ENCODE results near the gene TBCD. TPM values are rescaled to one million over a fixed set of nuclear protein-coding genes. Genes with fewer than 3 reads are reported as not detected.
A peak's percentile ranks its signal among the peaks of the same experiment; 100 is the strongest.

Gene TBCD
- total RNA-seq, 2 experiments from 2014 or later, result 71.8 to 75.3 TPM

GRCh38 chr17:82901356-82901755 lies 149.5 kb downstream of the TBCD start:
- H3K4me1 Mint-ChIP-seq (ENCODE audit: low read depth), result peaks cover 10% of the 10 kb centered on the region

GRCh38 chr17:82901856-82902255 lies 150.0 kb downstream of the TBCD start:
- peaks cover 8% of the 10 kb centered on the region for H3K4me1 Mint-ChIP-seq (ENCODE audit: low read depth)
- H3K27ac Mint-ChIP-seq, result no peak overlapping the region

More at GRCh38 chr17:82901356-82901755, 149.5 kb downstream of the TBCD start:
- no peak overlapping the region for H3K4me3 Mint-ChIP-seq
- intact Hi-C loops (cut with micrococcal nuclease), result no loop called here
- H3K9me3 Mint-ChIP-seq, result no peaks in the 10 kb centered on the region
- no peaks in the 10 kb centered on the region for H3K27me3 Mint-ChIP-seq (ENCODE audit: low read depth)
- DNase-seq, result no peak
- H3K36me3 Mint-ChIP-seq (ENCODE audit: low read depth), result peaks cover 15% of the 10 kb centered on the region
- CTCF ChIA-PET, result no interaction called here
- H3K27ac Mint-ChIP-seq, result no peak overlapping the region

GRCh38 chr17:82902972-82903874 lies 151.4 kb downstream of the TBCD start:
- CTCF ChIA-PET, result interaction anchor here (0.7 kb wide), 1 partner anchor 127 kb away, joined by 3 read pairs; no protein-coding TSS in a partner anchor
- intact Hi-C loops (cut with micrococcal nuclease), result no loop called here
- Mint-ChIP-seq H3K9me3 (no peaks in the 10 kb centered on the region), H3K27ac (no peak overlapping the region), H3K4me1 (ENCODE audit: low read depth) (peaks cover 8% of the 10 kb centered on the region), H3K4me3 (no peak overlapping the region), H3K27me3 (ENCODE audit: low read depth) (no peaks in the 10 kb centered on the region), H3K36me3 (ENCODE audit: low read depth) (peaks cover 10% of the 10 kb centered on the region)
- DNase-seq, result no peak

More at GRCh38 chr17:82901856-82902255, 150.0 kb downstream of the TBCD start:
- H3K4me3 Mint-ChIP-seq, result no peak overlapping the region
- no peak for DNase-seq
- intact Hi-C loops (cut with micrococcal nuclease), result no loop called here
- H3K27me3 Mint-ChIP-seq (ENCODE audit: low read depth), result no peaks in the 10 kb centered on the region
- CTCF ChIA-PET, result no interaction called here
- H3K36me3 Mint-ChIP-seq (ENCODE audit: low read depth), result peaks cover 13% of the 10 kb centered on the region
- no peaks in the 10 kb centered on the region for H3K9me3 Mint-ChIP-seq

GRCh38 chr17:82905130-82905529 lies 153.3 kb downstream of the TBCD start:
- H3K27ac Mint-ChIP-seq, result no peak overlapping the region
- no peak for DNase-seq
- H3K9me3 Mint-ChIP-seq, result no peaks in the 10 kb centered on the region
- H3K27me3 Mint-ChIP-seq (ENCODE audit: low read depth), result no peaks in the 10 kb centered on the region
- no peak overlapping the region for H3K4me3 Mint-ChIP-seq
- CTCF ChIA-PET, result no interaction called here
- peaks cover 9% of the 10 kb centered on the region for H3K36me3 Mint-ChIP-seq (ENCODE audit: low read depth)
- H3K4me1 Mint-ChIP-seq (ENCODE audit: low read depth), result peaks cover 18% of the 10 kb centered on the region
- intact Hi-C loops (cut with micrococcal nuclease), result no loop called here

GRCh38 chr17:82907797-82908542 lies 156.1 kb downstream of the TBCD start:
- Mint-ChIP-seq H3K27me3 (ENCODE audit: low read depth) (no peaks in the 10 kb centered on the region), H3K4me3 (no peak overlapping the region), H3K4me1 (ENCODE audit: low read depth) (peaks cover 20% of the 10 kb centered on the region), H3K27ac (no peak overlapping the region), H3K36me3 (ENCODE audit: low read depth) (peaks cover 13% of the 10 kb centered on the region), H3K9me3 (no peaks in the 10 kb centered on the region)
- no peak for DNase-seq
- CTCF ChIA-PET, result interaction anchor here (2.0 kb wide), 1 partner anchor 127 kb away, joined by 7 read pairs; no protein-coding TSS in a partner anchor
- intact Hi-C loops (cut with micrococcal nuclease), result no loop called here

- H3K36me3 Mint-ChIP-seq (ENCODE audit: low read depth), result peaks cover 11% of the 10 kb centered on the region
- intact Hi-C loops (cut with micrococcal nuclease), result no loop called here
- H3K27ac Mint-ChIP-seq, result no peak overlapping the region
- H3K4me3 Mint-ChIP-seq, result no peak overlapping the region
- H3K9me3 Mint-ChIP-seq, result no peaks in the 10 kb centered on the region
- DNase-seq, result no peak
- CTCF ChIA-PET, result interaction anchor here (2.0 kb wide), 1 partner anchor 128 kb away, joined by 7 read pairs; no protein-coding TSS in a partner anchor
- no peaks in the 10 kb centered on the region for H3K27me3 Mint-ChIP-seq (ENCODE audit: low read depth)
- H3K4me1 Mint-ChIP-seq (ENCODE audit: low read depth), result peaks cover 20% of the 10 kb centered on the region
Observed at GRCh38 chr17:82908543-82909160, 156.8 kb downstream of the TBCD start.

GRCh38 chr17:82909322-82909904 lies 157.5 kb downstream of the TBCD start:
- Mint-ChIP-seq H3K36me3 (ENCODE audit: low read depth) (peaks cover 11% of the 10 kb centered on the region), H3K4me1 (ENCODE audit: low read depth) (peaks cover 20% of the 10 kb centered on the region), H3K27ac (no peak overlapping the region), H3K4me3 (no peak overlapping the region), H3K27me3 (ENCODE audit: low read depth) (no peaks in the 10 kb centered on the region), H3K9me3 (no peaks in the 10 kb centered on the region)
- DNase-seq, result peak; percentile 44
- CTCF ChIA-PET, result interaction anchor here (2.0 kb wide), 1 partner anchor 129 kb away, joined by 7 read pairs; no protein-coding TSS in a partner anchor
- intact Hi-C loops (cut with micrococcal nuclease), result no loop called here

- Mint-ChIP-seq H3K27ac (no peak overlapping the region), H3K9me3 (no peaks in the 10 kb centered on the region), H3K36me3 (ENCODE audit: low read depth) (peaks cover 12% of the 10 kb centered on the region), H3K4me1 (ENCODE audit: low read depth) (peaks cover 20% of the 10 kb centered on the region), H3K4me3 (no peak overlapping the region), H3K27me3 (ENCODE audit: low read depth) (no peaks in the 10 kb centered on the region)
- DNase-seq, result no peak
- intact Hi-C loops (cut with micrococcal nuclease), result no loop called here
- CTCF ChIA-PET, result no interaction called here
Observed at GRCh38 chr17:82910041-82910481, 158.2 kb downstream of the TBCD start.

- intact Hi-C loops (cut with micrococcal nuclease), result no loop called here
- no peak overlapping the region for H3K4me3 Mint-ChIP-seq
- no peaks in the 10 kb centered on the region for H3K27me3 Mint-ChIP-seq (ENCODE audit: low read depth)
- no peak overlapping the region for H3K27ac Mint-ChIP-seq
- no peaks in the 10 kb centered on the region for H3K9me3 Mint-ChIP-seq
- CTCF ChIA-PET, result no interaction called here
- peaks cover 21% of the 10 kb centered on the region for H3K4me1 Mint-ChIP-seq (ENCODE audit: low read depth)
- peaks cover 13% of the 10 kb centered on the region for H3K36me3 Mint-ChIP-seq (ENCODE audit: low read depth)
- DNase-seq, result no peak
Observed at GRCh38 chr17:82910770-82911169, 158.9 kb downstream of the TBCD start.

GRCh38 chr17:82911822-82912221 lies 160.0 kb downstream of the TBCD start:
- intact Hi-C loops (cut with micrococcal nuclease), result no loop called here
- Mint-ChIP-seq H3K27me3 (ENCODE audit: low read depth) (no peaks in the 10 kb centered on the region), H3K4me3 (no peak overlapping the region), H3K4me1 (ENCODE audit: low read depth) (peaks cover 27% of the 10 kb centered on the region), H3K27ac (no peak overlapping the region), H3K36me3 (ENCODE audit: low read depth) (peaks cover 15% of the 10 kb centered on the region), H3K9me3 (no peaks in the 10 kb centered on the region)
- CTCF ChIA-PET, result interaction anchor here (0.6 to 1.0 kb wide), 3 partner anchors 94 to 591 kb away, joined by 3 to 4 read pairs (median 3); no protein-coding TSS in a partner anchor
- no peak for DNase-seq

- no peak for DNase-seq
- intact Hi-C loops (cut with micrococcal nuclease), result loop anchor here (1.0 kb wide), 1 partner anchor 130 kb away; no protein-coding TSS in a partner anchor
- CTCF ChIA-PET, result interaction anchor here (0.9 kb wide), 1 partner anchor 103 kb away, joined by 3 read pairs; no protein-coding TSS in a partner anchor
- Mint-ChIP-seq H3K27me3 (ENCODE audit: low read depth) (no peaks in the 10 kb centered on the region), H3K36me3 (ENCODE audit: low read depth) (peaks cover 15% of the 10 kb centered on the region), H3K9me3 (no peaks in the 10 kb centered on the region), H3K4me3 (no peak overlapping the region), H3K4me1 (ENCODE audit: low read depth) (peaks cover 27% of the 10 kb centered on the region), H3K27ac (no peak overlapping the region)
Observed at GRCh38 chr17:82912484-82913089, 160.7 kb downstream of the TBCD start.
